Measurements from ENCODE around the gene PRAF2.

PRAF2 gene

DNA sequence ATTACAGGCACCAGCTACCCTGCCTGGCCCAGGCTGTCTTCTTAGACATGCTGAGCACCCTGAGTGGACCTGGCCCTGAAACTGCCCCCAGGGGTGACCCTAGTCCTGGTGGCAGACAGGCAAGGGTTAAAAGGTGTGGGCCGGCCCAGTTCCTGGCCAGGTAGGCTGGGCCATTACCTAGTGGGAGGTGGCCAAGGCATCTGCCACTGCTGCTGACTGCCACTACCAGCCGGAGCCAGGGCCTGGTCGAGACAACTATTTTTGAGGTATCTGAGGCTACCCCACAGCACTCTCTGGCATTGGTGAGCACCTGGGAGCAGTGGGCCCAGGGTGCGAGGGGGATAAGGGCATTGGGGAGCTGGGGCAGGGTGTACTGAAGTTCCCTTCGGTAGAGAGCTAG, 15.0 kb downstream of the PRAF2 start, which contains the start of gene CCDC120:
TSS of gene CCDC120 (plus strand) at position 206 of the 400 bp plus-strand sequence. CDS start 3,043 bp downstream, outside the sequence.
- no peak within 1 kb of the TSS for H3K27ac ChIP-seq (replicated peaks)
- no peak for DNase-seq (ENCODE audit: low read depth in 1 of 2, low spot score in 1 of 2)
- TF ChIP-seq, protein P1, sequence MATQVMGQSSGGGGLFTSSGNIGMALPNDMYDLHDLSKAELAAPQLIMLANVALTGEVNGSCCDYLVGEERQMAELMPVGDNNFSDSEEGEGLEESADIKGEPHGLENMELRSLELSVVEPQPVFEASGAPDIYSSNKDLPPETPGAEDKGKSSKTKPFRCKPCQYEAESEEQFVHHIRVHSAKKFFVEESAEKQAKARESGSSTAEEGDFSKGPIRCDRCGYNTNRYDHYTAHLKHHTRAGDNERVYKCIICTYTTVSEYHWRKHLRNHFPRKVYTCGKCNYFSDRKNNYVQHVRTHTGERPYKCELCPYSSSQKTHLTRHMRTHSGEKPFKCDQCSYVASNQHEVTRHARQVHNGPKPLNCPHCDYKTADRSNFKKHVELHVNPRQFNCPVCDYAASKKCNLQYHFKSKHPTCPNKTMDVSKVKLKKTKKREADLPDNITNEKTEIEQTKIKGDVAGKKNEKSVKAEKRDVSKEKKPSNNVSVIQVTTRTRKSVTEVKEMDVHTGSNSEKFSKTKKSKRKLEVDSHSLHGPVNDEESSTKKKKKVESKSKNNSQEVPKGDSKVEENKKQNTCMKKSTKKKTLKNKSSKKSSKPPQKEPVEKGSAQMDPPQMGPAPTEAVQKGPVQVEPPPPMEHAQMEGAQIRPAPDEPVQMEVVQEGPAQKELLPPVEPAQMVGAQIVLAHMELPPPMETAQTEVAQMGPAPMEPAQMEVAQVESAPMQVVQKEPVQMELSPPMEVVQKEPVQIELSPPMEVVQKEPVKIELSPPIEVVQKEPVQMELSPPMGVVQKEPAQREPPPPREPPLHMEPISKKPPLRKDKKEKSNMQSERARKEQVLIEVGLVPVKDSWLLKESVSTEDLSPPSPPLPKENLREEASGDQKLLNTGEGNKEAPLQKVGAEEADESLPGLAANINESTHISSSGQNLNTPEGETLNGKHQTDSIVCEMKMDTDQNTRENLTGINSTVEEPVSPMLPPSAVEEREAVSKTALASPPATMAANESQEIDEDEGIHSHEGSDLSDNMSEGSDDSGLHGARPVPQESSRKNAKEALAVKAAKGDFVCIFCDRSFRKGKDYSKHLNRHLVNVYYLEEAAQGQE (IDR thresholded peaks at IDR 0.05; ENCODE audit: insufficient replicate concordance, low read depth) = no peak
- TF ChIP-seq GABPA (IDR thresholded peaks at IDR 0.05; ENCODE audit: low read depth) = no peak
- TF ChIP-seq, protein P2, sequence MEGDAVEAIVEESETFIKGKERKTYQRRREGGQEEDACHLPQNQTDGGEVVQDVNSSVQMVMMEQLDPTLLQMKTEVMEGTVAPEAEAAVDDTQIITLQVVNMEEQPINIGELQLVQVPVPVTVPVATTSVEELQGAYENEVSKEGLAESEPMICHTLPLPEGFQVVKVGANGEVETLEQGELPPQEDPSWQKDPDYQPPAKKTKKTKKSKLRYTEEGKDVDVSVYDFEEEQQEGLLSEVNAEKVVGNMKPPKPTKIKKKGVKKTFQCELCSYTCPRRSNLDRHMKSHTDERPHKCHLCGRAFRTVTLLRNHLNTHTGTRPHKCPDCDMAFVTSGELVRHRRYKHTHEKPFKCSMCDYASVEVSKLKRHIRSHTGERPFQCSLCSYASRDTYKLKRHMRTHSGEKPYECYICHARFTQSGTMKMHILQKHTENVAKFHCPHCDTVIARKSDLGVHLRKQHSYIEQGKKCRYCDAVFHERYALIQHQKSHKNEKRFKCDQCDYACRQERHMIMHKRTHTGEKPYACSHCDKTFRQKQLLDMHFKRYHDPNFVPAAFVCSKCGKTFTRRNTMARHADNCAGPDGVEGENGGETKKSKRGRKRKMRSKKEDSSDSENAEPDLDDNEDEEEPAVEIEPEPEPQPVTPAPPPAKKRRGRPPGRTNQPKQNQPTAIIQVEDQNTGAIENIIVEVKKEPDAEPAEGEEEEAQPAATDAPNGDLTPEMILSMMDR (IDR thresholded peaks at IDR 0.05; ENCODE audit: insufficient read depth, low read length) = no peak
- no peak for TF ChIP-seq POLR2AphosphoS5 (IDR thresholded peaks at IDR 0.05; ENCODE audit: low read depth)
- TF ChIP-seq SPI1 (IDR thresholded peaks at IDR 0.05; ENCODE audit: borderline replicate concordance, low read depth) = no peak
- no peak within 1 kb of the TSS for H3K4me3 ChIP-seq (replicated peaks; ENCODE audit: insufficient read depth, low read length)
- H3K27me3 ChIP-seq (ENCODE audit: insufficient read depth, poor library complexity, severe bottlenecking) = no peaks in the 10 kb centered on the region

DNA sequence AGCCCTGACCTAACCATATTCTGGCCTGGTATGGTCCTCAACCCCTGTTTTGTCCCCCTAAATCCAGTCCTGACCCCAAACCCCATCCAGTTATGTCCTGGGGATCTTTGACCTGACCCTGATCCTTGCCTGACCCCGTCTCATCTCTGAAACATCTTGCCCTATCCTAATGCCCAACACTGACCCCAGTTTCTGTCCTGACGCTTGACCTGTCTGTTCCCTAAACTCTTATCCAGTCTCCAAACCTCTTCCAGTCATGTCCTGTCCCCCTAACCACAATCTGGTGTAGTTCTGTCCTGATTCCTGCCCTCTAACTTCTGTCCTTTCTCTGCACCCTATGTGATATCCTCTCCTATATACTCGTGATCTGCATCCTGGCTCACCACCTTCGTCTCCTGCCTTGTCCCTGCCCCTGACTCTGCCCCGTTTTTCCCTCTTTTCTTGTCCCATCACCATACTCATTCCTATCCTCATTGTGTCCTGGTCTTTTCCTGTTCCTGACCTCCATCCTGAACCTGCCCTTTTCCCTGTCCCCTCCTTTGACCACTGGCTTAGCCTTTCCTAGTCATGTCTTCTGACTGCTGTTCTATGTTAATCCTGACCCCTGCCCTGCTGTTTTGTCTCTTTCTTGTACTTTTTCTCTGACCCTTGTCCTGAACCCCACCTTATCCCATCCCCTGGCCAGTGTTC, 19.6 kb downstream of the PRAF2 start:
- no peaks in the 10 kb centered on the region for H3K27me3 ChIP-seq (ENCODE audit: insufficient read depth, poor library complexity, severe bottlenecking)
- H3K27ac ChIP-seq (replicated peaks) = no peak overlapping the region
- no peak overlapping the region for H3K4me3 ChIP-seq (replicated peaks; ENCODE audit: insufficient read depth, low read length)
- DNase-seq (ENCODE audit: low read depth in 1 of 2, low spot score in 1 of 2) = no peak
- TF ChIP-seq, protein P2 (IDR thresholded peaks at IDR 0.05; ENCODE audit: insufficient read depth, low read length) = no peak
- no peak for TF ChIP-seq POLR2AphosphoS5 (IDR thresholded peaks at IDR 0.05; ENCODE audit: low read depth)
- TF ChIP-seq SPI1 (IDR thresholded peaks at IDR 0.05; ENCODE audit: borderline replicate concordance, low read depth) = no peak
- no peak for TF ChIP-seq GABPA (IDR thresholded peaks at IDR 0.05; ENCODE audit: low read depth)
- TF ChIP-seq, protein P1 (IDR thresholded peaks at IDR 0.05; ENCODE audit: insufficient replicate concordance, low read depth) = no peak

DNA sequence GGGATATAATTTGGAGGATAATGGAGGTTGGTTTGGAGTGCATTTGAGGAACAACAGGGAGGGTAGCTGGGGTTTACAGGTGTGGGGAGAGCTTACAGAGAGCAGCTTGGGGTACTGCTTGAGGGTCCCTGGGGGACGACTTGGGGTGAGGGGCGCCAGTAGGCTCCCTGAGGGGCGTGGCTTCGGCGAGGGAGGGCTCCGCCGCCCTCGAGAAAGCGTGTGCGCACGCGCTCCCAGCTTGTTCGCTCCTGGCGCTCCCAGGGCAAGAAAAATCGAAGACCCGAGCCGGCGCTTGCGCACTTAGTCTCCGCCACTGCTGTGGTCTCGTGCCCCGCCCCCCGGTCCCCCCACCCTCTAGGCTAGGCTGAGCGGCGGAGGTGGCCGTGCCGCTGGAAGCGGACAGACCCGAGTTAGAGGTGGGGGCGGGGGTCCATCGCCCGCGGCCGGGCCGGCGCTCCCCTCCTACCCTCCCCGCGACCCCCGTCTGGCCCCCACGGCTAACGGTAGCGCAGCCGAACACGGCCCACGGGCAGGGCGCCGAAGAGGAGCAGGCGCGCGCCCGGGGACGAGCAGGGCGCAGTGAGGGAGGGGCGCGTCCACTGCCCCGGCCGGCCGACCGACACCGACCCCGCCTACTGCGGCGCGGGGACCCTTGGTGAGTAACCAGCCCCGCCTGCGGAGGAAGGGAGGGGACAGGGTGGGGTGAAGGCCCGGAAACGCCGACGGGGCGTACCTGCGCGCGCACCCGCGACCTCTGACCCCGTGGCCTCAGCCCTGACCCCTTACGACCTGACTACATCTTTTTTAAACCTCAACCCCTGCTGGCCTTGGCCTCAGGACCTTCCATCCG, 20.4 kb downstream of the PRAF2 start:
- DNase-seq (ENCODE audit: low read depth in 1 of 2, low spot score in 1 of 2) = no peak
- H3K27ac ChIP-seq (replicated peaks) = no peak overlapping the region
- H3K27me3 ChIP-seq (ENCODE audit: insufficient read depth, poor library complexity, severe bottlenecking) = no peaks in the 10 kb centered on the region
- H3K4me3 ChIP-seq (replicated peaks; ENCODE audit: insufficient read depth, low read length) = no peak overlapping the region; the same call in 1 of the 2 replicates
- TF ChIP-seq GABPA (IDR thresholded peaks at IDR 0.05; ENCODE audit: low read depth) (no peak), SPI1 (IDR thresholded peaks at IDR 0.05; ENCODE audit: borderline replicate concordance, low read depth) (no peak), POLR2AphosphoS5 (IDR thresholded peaks at IDR 0.05; ENCODE audit: low read depth) (no peak)
- TF ChIP-seq, protein P1 (IDR thresholded peaks at IDR 0.05; ENCODE audit: insufficient replicate concordance, low read depth) = no peak
- TF ChIP-seq, protein P2 (IDR thresholded peaks at IDR 0.05; ENCODE audit: insufficient read depth, low read length) = no peak

Data from HL-60 (cell line).